Measurements from ENCODE around the gene CD99L2.

Gene CD99L2

DNA sequence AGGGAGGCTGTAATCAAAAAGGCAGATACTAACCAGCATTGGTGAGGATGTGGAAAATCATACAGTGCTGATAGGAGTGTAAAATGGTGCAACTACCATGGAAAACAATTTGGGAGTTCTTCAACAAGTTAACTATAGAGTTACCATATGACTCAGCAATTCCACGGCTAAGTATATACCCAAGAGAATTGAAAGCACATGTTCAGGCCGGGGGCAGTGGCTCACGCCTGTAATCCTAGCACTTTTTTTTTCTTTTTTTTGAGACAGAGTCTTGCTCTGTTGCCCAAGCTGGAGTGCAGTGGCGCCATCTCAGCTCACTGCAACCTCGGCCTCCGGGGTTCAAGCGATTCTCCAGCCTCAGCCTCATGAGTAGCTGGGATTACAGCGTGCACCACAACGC lies 15.0 kb upstream of the CD99L2 start:
- DNase-seq (ENCODE audit: low read depth), result peak; percentile 58
- H3K4me3 ChIP-seq (ENCODE audit: control insufficient read depth, low read depth, low read length), result no peak overlapping the region
- TF ChIP-seq, protein P1, sequence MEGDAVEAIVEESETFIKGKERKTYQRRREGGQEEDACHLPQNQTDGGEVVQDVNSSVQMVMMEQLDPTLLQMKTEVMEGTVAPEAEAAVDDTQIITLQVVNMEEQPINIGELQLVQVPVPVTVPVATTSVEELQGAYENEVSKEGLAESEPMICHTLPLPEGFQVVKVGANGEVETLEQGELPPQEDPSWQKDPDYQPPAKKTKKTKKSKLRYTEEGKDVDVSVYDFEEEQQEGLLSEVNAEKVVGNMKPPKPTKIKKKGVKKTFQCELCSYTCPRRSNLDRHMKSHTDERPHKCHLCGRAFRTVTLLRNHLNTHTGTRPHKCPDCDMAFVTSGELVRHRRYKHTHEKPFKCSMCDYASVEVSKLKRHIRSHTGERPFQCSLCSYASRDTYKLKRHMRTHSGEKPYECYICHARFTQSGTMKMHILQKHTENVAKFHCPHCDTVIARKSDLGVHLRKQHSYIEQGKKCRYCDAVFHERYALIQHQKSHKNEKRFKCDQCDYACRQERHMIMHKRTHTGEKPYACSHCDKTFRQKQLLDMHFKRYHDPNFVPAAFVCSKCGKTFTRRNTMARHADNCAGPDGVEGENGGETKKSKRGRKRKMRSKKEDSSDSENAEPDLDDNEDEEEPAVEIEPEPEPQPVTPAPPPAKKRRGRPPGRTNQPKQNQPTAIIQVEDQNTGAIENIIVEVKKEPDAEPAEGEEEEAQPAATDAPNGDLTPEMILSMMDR (IDR thresholded peaks at IDR 0.05; ENCODE audit: control insufficient read depth, insufficient read depth, low read depth, low read length, missing control alignments), result no peak

GRCh38 chrX:150907474-150907873 lies 9.0 kb upstream of the CD99L2 start:
- no peak for DNase-seq (ENCODE audit: low read depth)
- H3K4me3 ChIP-seq (ENCODE audit: control insufficient read depth, low read depth, low read length), result no peak overlapping the region
- TF ChIP-seq, protein P1 (IDR thresholded peaks at IDR 0.05; ENCODE audit: control insufficient read depth, insufficient read depth, low read depth, low read length, missing control alignments), result no peak

- H3K4me3 ChIP-seq (ENCODE audit: control insufficient read depth, low read depth, low read length), result no peak overlapping the region
- no peak for DNase-seq (ENCODE audit: low read depth)
- TF ChIP-seq, protein P1 (IDR thresholded peaks at IDR 0.05; ENCODE audit: control insufficient read depth, insufficient read depth, low read depth, low read length, missing control alignments), result no peak
These were observed 8.2 kb upstream of the CD99L2 start for GRCh38 chrX:150906694-150907093.

DNA sequence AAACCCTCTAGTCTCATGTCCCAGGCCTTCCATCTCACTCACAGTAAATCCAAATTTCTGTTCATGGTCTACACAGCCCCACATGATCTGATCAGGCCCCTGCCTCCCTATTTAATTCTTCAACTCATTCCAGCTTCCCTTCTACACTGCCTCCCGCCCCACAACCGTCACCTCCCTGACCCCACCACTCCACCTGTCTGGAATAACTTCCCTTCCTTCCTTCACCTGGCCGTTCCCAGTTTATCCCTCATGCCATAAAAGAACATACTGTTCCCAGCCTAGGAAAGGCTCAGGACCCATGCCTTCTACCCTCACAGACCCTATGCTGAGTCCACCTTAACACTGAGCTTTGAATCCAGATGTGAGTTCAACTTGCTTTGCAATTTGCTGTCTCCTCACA lies 6.8 kb upstream of the CD99L2 start:
- DNase-seq (ENCODE audit: low read depth), result no peak
- TF ChIP-seq, protein P1 (IDR thresholded peaks at IDR 0.05; ENCODE audit: control insufficient read depth, insufficient read depth, low read depth, low read length, missing control alignments), result no peak
- H3K4me3 ChIP-seq (ENCODE audit: control insufficient read depth, low read depth, low read length), result no peak overlapping the region

- no peak overlapping the region for H3K4me3 ChIP-seq (ENCODE audit: control insufficient read depth, low read depth, low read length)
- DNase-seq (ENCODE audit: low read depth), result no peak
- TF ChIP-seq, protein P1 (IDR thresholded peaks at IDR 0.05; ENCODE audit: control insufficient read depth, insufficient read depth, low read depth, low read length, missing control alignments), result no peak
These were observed 4.6 kb upstream of the CD99L2 start for GRCh38 chrX:150903110-150903508.

DNA sequence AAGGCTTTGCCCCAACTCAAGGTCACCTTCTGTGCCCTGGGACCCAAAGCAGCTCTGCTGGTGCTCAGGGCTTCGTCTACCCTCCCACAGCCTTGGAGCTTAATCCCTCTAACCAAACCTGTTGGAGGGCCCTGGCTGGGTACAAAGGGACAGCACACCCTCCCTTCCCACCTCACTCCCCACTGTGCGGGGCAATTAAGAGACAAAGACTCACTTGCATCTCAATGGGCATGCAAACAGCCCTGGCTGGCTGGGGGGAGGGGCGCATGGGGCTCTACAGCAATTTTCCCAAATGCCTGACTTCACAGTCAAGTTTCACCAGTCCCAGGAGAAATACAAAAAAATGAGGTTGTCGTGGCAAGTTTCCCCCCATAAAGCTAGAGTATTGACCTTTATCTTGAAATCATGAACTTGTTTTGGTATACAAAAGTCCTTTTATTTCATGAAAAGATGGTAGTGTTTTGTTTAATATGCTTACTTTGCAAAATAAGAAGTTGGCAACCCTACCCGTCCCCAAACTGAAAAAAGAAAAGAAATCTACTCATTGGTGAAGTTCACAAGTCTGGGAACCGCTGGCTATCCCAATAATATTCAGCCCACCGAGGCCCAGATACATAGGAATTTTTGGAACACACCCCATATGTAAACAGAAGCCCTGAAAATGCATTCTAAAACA lies 4.1 kb upstream of the CD99L2 start:
- no peak for DNase-seq (ENCODE audit: low read depth)
- TF ChIP-seq, protein P1 (IDR thresholded peaks at IDR 0.05; ENCODE audit: control insufficient read depth, insufficient read depth, low read depth, low read length, missing control alignments), result no peak
- H3K4me3 ChIP-seq (ENCODE audit: control insufficient read depth, low read depth, low read length), result no peak overlapping the region
